Lower lobe of right lung (tissue), 2 donors: ENCODE measurements around the gene TBPL1. TPM values are rescaled to one million over a fixed set of nuclear protein-coding genes. Genes with fewer than 3 reads are reported as not detected.

Source experiments
- ATAC-seq, 2 donors: fragments of 200-7000 bp; cut with Tn5 transposase; one replicate each; pipeline ENCODE4 v1.9.1; 2020 to 2022; ENCODE audit warnings: mild to moderate bottlenecking in 2 of 2, moderate library complexity in 2 of 2
- DNase-seq: peaks from one replicate; pipeline ENCODE4 v3.0.0-alpha.2; 2020
- H3K27ac ChIP-seq: fragments of 200-600 bp; one replicate; pipeline ENCODE4 v1.8.0; 2022
- H3K27me3 ChIP-seq: fragments of 200-600 bp; one replicate; pipeline ENCODE4 v1.8.0; 2022; ENCODE audit warnings: low read depth
- H3K36me3 ChIP-seq: fragments of 200-600 bp; one replicate; pipeline ENCODE4 v1.8.0; 2022; ENCODE audit warnings: mild to moderate bottlenecking
- H3K4me1 ChIP-seq: fragments of 200-600 bp; one replicate; pipeline ENCODE4 v1.8.0; 2022
- H3K4me3 ChIP-seq: fragments of 200-600 bp; one replicate; pipeline ENCODE4 v1.8.0; 2022; ENCODE audit warnings: mild to moderate bottlenecking
- H3K9me3 ChIP-seq: fragments of 200-600 bp; one replicate; pipeline ENCODE4 v1.8.0; 2022
- CTCF ChIP-seq: fragments of 200-600 bp; IDR thresholded peaks from one replicate; pipeline ENCODE4 v1.8.0; 2022; ENCODE audit warnings: antibody characterized with exemption, mild to moderate bottlenecking
- intact Hi-C: fragments of 100-400 bp; cut with DNase I; formaldehyde crosslinking; loops from one replicate; pipeline ENCODE4 v1.11.0; 2022
- total RNA-seq: library from RNA; stranded (reverse); fragmentation: NEBNext Ultra II Directional; extraction: Animal tissue kit (Norgen Biotek cat#: 25700); gene quantifications from one replicate; pipeline ENCODE4 v1.2.1, GENCODE V29; 2021
- donor health status: DM: no; HTN: yes; CAD: no; lungs with severe emphysema.

Gene TBPL1
- total RNA-seq, 1 donor from 2014 or later = 21.1 TPM

GRCh38 chr6:134004714-134005113 is 51.7 kb downstream of the TBPL1 start:
- Histone ChIP-seq H3K4me1 (peaks cover 7% of the 10 kb centered on the region), H3K27ac (no peak overlapping the region), H3K36me3 (no peaks in the 10 kb centered on the region), H3K27me3 (no peaks in the 10 kb centered on the region), H3K4me3 (no peak overlapping the region), H3K9me3 (no peaks in the 10 kb centered on the region)
- no peak for TF ChIP-seq CTCF
- ATAC-seq (no peak), DNase-seq (no peak)
- intact Hi-C loops = no loop called here

GRCh38 chr6:134005800-134006199 is 52.8 kb downstream of the TBPL1 start:
- H3K36me3 ChIP-seq = no peaks in the 10 kb centered on the region
- H3K4me1 ChIP-seq = peaks cover 7% of the 10 kb centered on the region
- TF ChIP-seq CTCF = no peak
- H3K4me3 ChIP-seq = no peak overlapping the region
- H3K27ac ChIP-seq = no peak overlapping the region
- DNase-seq (no peak), ATAC-seq (no peak)
- intact Hi-C loops = no loop called here
- no peaks in the 10 kb centered on the region for H3K9me3 ChIP-seq
- no peaks in the 10 kb centered on the region for H3K27me3 ChIP-seq

- Histone ChIP-seq H3K27me3 (no peaks in the 10 kb centered on the region), H3K27ac (no peak overlapping the region), H3K9me3 (no peaks in the 10 kb centered on the region), H3K4me3 (no peak overlapping the region), H3K4me1 (peaks cover 7% of the 10 kb centered on the region), H3K36me3 (no peaks in the 10 kb centered on the region)
- peak; percentile 69 for DNase-seq
- peak; percentile 84 to 85 for ATAC-seq
- no peak for TF ChIP-seq CTCF
- intact Hi-C loops = no loop called here
Measured at GRCh38 chr6:134007077-134007476, 54.1 kb downstream of the TBPL1 start.

- Histone ChIP-seq H3K4me1 (no peaks in the 10 kb centered on the region), H3K36me3 (no peaks in the 10 kb centered on the region), H3K27me3 (no peaks in the 10 kb centered on the region), H3K9me3 (no peaks in the 10 kb centered on the region), H3K4me3 (no peak overlapping the region), H3K27ac (no peak overlapping the region)
- TF ChIP-seq CTCF = no peak
- ATAC-seq (no peak), DNase-seq (no peak)
- intact Hi-C loops = no loop called here
Measured at GRCh38 chr6:134009876-134010275, 56.9 kb downstream of the TBPL1 start.

- H3K4me1 ChIP-seq = no peaks in the 10 kb centered on the region
- DNase-seq (no peak), ATAC-seq (no peak)
- no peaks in the 10 kb centered on the region for H3K27me3 ChIP-seq
- TF ChIP-seq CTCF = no peak
- no peak overlapping the region for H3K27ac ChIP-seq
- intact Hi-C loops = no loop called here
- H3K4me3 ChIP-seq = no peak overlapping the region
- no peaks in the 10 kb centered on the region for H3K9me3 ChIP-seq
- H3K36me3 ChIP-seq = no peaks in the 10 kb centered on the region
Measured at GRCh38 chr6:134010400-134010799, 57.4 kb downstream of the TBPL1 start.

- ATAC-seq (no peak), DNase-seq (no peak)
- Histone ChIP-seq H3K4me1 (no peaks in the 10 kb centered on the region), H3K27ac (no peak overlapping the region), H3K27me3 (no peaks in the 10 kb centered on the region), H3K36me3 (no peaks in the 10 kb centered on the region), H3K4me3 (no peak overlapping the region), H3K9me3 (no peaks in the 10 kb centered on the region)
- no peak for TF ChIP-seq CTCF
- intact Hi-C loops = no loop called here
Measured at GRCh38 chr6:134010974-134011373, 58.0 kb downstream of the TBPL1 start.
